HG03342 (cell line): Measurements from ENCODE around the gene DPYSL5.
"Not testable (repeated sequence)": the region's sequence is repeated elsewhere in the genome, so short reads cannot be mapped to it uniquely, and the experiment has no call there.

Experiments
- ATAC-seq: cut with Tn5 transposase; IDR thresholded peaks from one replicate; pipeline ENCODE4 v1.9.1; 2021; ENCODE audit warnings: mild to moderate bottlenecking, moderate library complexity; ENCODE audit not compliant: unreplicated experiment

Gene DPYSL5

DNA sequence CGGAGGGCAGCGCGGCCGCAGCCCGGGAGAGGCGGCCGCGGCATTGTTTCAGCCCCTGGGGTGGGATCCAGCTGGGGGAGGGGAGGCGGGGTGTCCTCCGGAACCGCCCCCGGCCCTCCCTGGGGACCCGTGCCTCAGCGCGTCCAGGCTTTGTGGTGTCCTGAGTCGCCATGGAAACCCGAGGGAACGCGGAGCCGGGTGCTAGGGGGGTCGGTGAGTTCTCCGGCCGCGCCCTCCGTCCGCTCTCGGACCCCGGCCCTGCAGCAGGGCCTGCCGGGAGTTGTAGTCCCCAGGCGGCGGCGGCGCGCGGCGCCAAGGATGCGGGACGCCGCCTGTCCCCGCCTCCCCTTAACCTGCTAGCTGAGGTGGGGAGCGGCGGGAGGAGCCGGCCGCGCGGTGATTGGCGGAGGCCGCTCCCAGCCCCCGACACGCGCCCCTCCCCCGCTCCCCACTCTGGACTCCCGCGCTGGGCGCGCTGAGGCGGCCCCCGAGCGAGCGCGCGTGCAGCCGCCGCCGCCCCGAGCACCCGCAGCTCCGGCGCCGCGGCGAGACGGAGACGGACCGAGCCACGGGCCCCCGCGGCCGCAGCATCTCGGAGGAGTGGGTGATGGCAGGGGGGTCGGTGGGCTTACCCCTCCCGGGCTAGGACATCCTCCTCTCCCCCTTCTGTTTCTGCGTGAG lies at the start of gene DPYSL5:
Gene DPYSL5, plus strand, starts transcription at position 478 of the 681 bp plus-strand sequence. CDS start 50,368 bp downstream, outside the sequence.
- no peak for ATAC-seq

DNA sequence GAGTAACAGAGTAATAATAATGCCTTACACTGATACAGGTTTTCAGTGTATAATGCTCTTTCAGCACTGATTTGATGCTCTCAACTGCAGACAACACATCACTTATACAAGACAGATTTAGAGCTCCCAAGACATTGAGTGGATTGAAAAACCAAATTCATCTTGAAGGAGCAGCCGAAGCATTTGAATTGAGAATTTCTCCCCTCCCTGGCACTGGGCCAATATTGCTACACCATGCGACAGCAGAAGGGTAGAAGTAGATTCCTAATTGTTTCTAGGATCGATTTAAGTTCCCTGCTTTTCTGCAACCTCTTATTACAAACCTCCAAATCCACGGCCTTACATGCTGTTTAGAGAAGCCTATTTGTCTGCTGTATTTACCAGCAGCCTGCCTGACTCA lies 46.6 kb upstream of the DPYSL5 start:
- ATAC-seq: no peak

DNA sequence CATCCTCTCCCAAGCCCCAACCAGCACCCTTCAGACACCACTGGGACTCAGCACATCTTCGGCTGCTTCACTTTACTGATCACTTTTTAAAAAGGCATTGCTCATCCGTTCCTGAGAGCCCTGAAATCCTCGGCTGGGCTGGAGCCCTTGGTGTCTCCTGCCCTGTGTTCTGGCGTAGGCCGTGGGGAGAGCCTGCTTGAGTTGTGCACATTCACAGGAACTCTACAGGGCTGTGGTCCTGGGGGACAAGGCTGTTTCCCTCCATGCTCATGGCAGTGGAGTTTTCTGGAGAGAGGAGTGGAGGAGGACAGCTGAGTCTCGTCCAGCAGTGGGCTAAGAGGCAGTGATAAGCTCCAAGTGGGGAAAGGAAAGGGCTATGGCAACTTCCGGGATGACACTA lies 46.1 kb upstream of the DPYSL5 start:
- no peak for ATAC-seq

GRCh38 chr2:26805241-26805676 lies 42.7 kb upstream of the DPYSL5 start:
- ATAC-seq: no peak

DNA sequence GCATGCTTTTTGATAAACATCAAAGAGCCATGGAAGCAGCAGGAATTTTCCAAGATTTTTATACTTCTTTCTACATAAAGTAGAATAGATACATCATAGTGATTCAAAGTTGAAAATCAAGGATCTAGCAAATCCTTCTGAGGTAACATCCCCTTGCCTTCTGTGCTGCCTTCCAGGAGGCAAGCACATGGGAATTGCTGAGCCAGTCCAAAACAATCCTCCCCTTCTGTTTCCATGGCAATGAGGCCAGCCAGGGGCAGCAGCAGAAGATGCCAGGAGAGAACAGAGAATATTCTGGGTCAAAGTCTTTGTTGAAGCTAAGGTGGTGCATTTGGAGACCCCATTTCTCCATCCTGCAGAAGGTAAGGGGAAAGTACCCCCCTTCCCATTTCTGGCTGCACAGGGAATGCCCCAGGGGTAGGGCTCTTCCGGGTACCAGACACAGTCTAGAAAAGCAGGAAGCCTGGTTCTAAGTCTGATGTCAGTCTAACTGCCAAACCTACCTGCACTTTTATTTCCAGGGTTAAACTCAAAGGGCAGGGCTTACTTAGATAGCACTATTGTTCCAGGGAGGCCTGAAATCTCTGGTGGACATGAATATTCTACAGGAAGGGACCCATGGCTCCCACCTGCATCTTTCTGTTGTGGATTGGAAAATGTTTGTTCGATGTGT lies 40.0 kb upstream of the DPYSL5 start:
- ATAC-seq: no peak

DNA sequence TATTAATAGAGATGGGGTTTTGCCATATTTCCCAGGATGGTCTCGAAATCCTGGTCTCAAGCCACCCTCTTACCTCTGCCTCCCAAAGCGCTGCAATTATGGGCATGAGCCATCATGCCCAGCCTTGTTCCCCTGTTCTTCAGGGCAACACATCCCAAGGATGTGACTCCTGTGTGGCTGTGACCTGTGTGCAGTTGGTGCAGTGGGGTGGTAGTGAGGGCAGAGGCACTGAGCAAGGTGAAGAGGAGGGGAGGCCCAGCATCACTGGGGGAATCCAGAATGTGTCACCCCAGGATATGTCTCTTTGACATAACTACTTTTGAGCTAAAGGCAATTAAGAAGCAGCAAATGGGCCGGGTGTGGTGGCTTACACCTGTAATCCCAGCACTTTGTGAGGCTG lies 38.7 kb upstream of the DPYSL5 start:
- ATAC-seq: no peak

- no peak for ATAC-seq
These were observed 37.9 kb upstream of the DPYSL5 start for GRCh38 chr2:26809876-26810577.

DNA sequence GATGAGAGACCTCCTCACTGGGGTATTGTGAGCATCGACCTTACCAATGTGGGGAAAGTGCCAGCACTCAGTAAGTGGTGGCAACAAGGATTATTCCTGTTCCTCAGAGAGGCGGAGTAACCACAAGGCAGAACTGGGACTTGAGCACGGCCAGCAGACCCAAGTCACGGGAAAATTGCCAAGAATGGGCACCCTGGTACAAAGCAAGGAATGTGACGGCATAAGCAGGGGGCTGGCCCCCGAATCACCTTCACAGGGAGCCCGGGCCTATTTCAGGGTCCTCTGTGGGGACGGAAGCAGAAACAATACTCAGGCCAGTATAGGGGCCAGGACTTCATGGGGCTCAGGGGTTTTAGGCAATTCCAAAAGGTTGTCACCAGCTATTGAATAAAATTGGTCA lies 36.7 kb upstream of the DPYSL5 start:
- ATAC-seq: no peak

DNA sequence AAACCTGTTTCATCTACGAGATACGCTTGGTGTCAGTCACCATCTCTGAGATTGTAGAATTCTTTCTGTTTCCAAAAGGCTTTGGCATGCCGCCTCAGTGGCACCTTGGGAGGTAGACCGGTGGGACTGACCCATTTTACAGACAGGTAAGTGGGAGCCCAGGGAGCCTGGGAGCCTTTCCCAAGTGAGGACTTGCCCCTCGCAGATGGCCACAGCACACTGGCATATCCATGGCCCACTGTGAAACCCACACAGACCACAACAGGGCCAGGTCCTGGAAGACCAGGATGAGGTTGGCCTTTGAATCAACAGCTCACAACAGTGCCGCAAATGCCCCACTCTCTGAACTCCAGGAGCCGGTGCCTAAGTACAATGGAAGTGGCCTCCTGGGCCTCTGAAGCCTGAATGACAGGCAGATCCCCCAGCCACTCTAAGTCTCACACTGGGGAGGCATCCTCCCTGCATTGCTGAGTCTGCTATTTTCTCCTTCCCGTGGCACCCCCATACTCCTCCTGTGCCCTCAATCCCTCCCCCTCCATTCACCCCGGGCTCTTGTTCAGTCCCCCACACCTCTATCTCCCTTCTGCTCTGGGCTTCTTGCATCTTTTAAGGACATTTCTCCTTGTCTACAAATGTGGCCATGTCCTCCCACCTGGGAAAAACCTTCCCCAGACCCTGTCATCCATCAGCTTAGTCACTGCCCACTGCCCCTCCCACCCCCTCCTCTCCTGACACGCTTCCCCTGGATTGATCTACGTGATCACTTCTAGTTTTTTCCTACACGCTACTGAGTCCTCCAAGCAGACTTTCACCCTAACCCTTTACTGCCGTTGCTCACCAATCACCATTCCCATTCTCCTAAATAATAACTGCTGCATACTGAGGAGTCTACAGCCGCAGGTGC lies 35.9 kb upstream of the DPYSL5 start:
- ATAC-seq: no peak

- no peak for ATAC-seq
These were observed 35.2 kb upstream of the DPYSL5 start for GRCh38 chr2:26812731-26813130.

- not testable (repeated sequence) for ATAC-seq
These were observed 33.7 kb upstream of the DPYSL5 start for GRCh38 chr2:26814072-26814765.

DNA sequence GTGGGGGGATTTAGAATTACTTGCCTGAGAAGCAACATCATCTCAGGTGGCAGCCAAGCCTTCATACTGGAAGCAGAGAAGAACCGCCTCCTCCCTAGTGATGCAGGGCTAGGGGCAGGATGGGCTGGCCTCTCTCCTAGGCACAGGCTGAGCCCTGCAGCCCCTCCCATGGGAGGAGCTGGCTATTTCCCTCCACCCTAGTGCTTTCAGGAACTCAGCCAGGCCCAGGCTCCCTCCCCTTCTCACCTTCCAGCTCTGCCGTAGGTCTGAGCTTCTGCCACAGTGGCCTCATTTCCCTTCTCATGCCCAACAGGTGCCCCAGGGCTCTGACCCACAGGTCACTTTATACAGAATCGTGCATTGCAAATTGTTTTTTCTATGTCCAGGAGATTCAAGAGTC lies 31.0 kb upstream of the DPYSL5 start:
- ATAC-seq: no peak

DNA sequence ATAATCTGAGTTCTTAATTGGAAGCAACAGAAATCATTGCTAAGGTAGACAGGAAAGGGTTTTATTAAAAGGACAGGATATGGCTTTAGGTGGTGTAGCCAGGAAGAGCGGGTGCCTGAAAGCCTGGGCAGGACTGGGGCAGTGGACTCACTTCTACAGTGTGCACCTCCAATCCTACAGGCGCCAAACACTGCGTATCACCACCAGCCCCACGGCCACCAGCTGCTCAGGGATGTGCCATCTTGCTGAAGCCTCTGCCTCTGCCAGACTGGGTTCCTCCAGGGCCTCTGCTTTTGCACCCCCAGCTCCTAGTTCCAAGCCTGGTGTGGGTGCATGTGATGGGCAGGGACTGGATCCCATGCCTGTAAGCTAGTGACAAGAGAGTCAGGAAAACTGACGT lies 29.7 kb upstream of the DPYSL5 start:
- ATAC-seq: no peak

DNA sequence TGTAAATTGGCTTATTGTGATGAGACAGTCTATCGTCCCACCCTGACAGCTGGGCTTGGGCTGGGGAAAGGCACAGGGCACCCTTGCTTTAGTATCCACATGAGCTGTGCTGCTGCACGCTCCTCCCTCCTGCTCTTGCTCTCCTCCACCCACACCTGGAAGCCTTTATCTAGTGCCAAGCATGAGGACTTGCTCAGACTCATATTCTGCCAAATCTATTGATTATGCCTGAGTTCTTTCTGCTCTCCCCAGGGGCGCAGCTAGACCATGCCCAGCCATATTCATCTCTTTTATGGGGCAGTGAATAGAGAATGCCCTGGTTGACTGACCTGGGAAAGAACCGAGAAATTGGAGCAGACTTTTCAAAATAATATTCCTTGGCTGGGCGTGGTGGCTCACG lies 29.0 kb upstream of the DPYSL5 start:
- ATAC-seq: no peak

- no peak for ATAC-seq
These were observed 27.0 kb upstream of the DPYSL5 start for GRCh38 chr2:26820932-26821331.

- no peak for ATAC-seq
These were observed 25.1 kb upstream of the DPYSL5 start for GRCh38 chr2:26822877-26823276.

GRCh38 chr2:26838121-26838906 lies 9.6 kb upstream of the DPYSL5 start:
- no peak for ATAC-seq

DNA sequence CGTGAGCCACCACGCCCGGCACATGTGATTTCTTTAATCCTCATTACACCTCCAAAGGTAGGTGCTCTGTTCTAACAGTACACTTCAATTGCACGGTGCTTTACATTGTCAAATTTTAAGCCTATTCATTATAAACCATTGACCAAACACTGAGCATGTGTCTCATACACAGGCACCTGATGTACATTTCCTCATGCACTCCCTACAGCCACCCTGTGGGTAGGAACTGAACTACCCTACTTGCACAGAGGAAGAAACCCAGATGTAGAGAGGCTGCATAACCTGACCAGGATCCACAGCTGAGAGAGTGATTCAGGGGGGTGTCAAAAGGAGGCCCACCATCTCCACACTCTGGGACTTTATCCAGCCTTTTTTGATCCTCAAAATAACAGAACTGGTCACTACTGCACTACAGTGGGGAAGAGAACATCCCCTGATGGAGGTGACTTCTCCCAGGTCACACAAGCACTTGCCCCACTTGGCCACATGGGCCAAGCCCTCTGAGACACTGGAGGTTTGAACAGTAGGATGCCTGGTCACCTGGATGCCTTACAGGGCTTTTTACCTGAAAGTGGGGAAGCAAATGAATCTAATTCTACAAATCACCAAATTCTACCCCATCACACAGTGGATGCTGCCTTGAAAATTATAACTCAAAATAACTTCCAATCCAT lies 6.9 kb upstream of the DPYSL5 start:
- no peak for ATAC-seq

GRCh38 chr2:26843041-26843440 lies 4.9 kb upstream of the DPYSL5 start:
- no peak for ATAC-seq
